Ovary (tissue), 9 donors: ENCODE measurements around the gene PVR. TPM values are rescaled to one million over a fixed set of nuclear protein-coding genes. Genes with fewer than 3 reads are reported as not detected.
"Not testable (repeated sequence)": the region's sequence is repeated elsewhere in the genome, so short reads cannot be mapped to it uniquely, and the experiment has no call there.

Source experiments
- DNase-seq, 5 donors: peaks; one replicate each; pipeline ENCODE4 v3.0.0-alpha.2; 2019 to 2020
- H3K27ac ChIP-seq, 2 donors: fragments of 200-600 bp; one replicate each; pipeline versions ENCODE4 v1.5.1 to v1.8.0; 2019 to 2022
- H3K27me3 ChIP-seq: fragments of 200-600 bp; one replicate; pipeline ENCODE4 v1.8.0; 2022
- H3K36me3 ChIP-seq: fragments of 200-600 bp; sonication (generic); one replicate; pipeline ENCODE4 v1.5.1; 2019
- H3K4me1 ChIP-seq: one replicate; pipeline ENCODE4 v1.8.1; 2013; ENCODE audit warnings: mild to moderate bottlenecking, moderate library complexity; ENCODE audit not compliant: insufficient read depth
- H3K4me3 ChIP-seq: fragments of 200-600 bp; sonication (generic); one replicate; pipeline ENCODE4 v1.5.1; 2017
- H3K9me3 ChIP-seq, 2 donors: fragments of 200-600 bp in 1 of 2; sonication (generic) in 1 of 2; one replicate each; pipeline versions ENCODE4 v1.5.1 to v1.8.1; 2013 to 2019; ENCODE audit warnings: mild to moderate bottlenecking in 1 of 2, moderate library complexity in 1 of 2
- CTCF ChIP-seq, 3 donors: fragments of 450-650 bp in 2 of 3; fragments of 200-600 bp in 1 of 3; IDR thresholded peaks; one replicate each; pipeline versions ENCODE4 v1.5.1 to v1.8.0; 2016 to 2022; ENCODE audit warnings: antibody characterized with exemption in 3 of 3, mild to moderate bottlenecking in 1 of 3
- EP300 ChIP-seq: sonication (generic); formaldehyde crosslinking; IDR thresholded peaks from one replicate; pipeline ENCODE4 v1.6.1; 2017; ENCODE audit warnings: antibody characterized with exemption
- POLR2A ChIP-seq: fragments of 450-650 bp; IDR thresholded peaks from one replicate; pipeline ENCODE4 v1.6.1; 2017; ENCODE audit warnings: antibody characterized with exemption, mild to moderate bottlenecking, moderate library complexity
- WGBS, 3 donors: extraction: QIAGEN DNeasy Blood & Tissue Kit in 1 of 3; methylation state at CpG; one replicate each; pipeline versions ENCODE4 v1.1.5 to v1.1.7; 2013 to 2017; 5-methylcytosine and 5-hydroxymethylcytosine counted together
- intact Hi-C, 4 donors: fragments of 100-400 bp; cut with DNase I; formaldehyde crosslinking; loops; one replicate each; pipeline versions ENCODE4 v1.11.0 to v1.15.1; 2022 to 2023
- polyA plus RNA-seq, 2 donors: library from polyadenylated mRNA; stranded (reverse); fragments of 200-250 nt in 1 of 2; fragments of 350-450 nt in 1 of 2; fragmentation: Illumina TruSeq in 1 of 2; extraction: RNeasy Lipid Tissue Mini Kit (QIAGEN cat#74804) in 1 of 2; gene quantifications; one replicate each; pipeline ENCODE4 v1.2.3, GENCODE V29; 2013 to 2014
- total RNA-seq, 7 donors: library from RNA; depleted of rRNA in 2 of 7; stranded (reverse); fragments of >200 nt in 2 of 7; fragmentation: NEBNext Ultra II Directional in 3 of 7; extraction: Animal tissue kit (Norgen Biotek cat#: 25700) in 3 of 7; gene quantifications; one replicate each; pipeline versions ENCODE4 v1.1.0 to v1.2.4, GENCODE V29; 2016 to 2023
- donor health status: DM: no; HTN: no; CAD: no; lungs with moderate emphysema.
- donor health status: DM: no; HTN: no; CAD: no.
- donor health status: Bipolar disorder and iron deficiency.
- donor health status: DM: yes; HTN: yes; CAD: no.
- donor health status: DM: no; HTN: no; CAD: no.
- donor health status: DM: yes; HTN: yes; CAD: no.

PVR gene
- total and polyA plus RNA-seq, 9 donors, result 14.0 to 33.9 (median 22.5) TPM

- H3K4me3 ChIP-seq, result no peak overlapping the region
- no peak overlapping the region for H3K27ac ChIP-seq
- intact Hi-C loops, result loop anchor here in 1 of 4 donors (10.0 kb wide), 1 partner anchor 92 kb away; the partner anchor contains the start of gene CBLC
- no peaks in the 10 kb centered on the region for H3K9me3 ChIP-seq
- DNase-seq, result no peak
- H3K4me1 ChIP-seq, result peaks cover 3% of the 10 kb centered on the region
- TF ChIP-seq POLR2A (no peak), CTCF (IDR thresholded peaks at IDR 0.05) (no peak), EP300 (no peak)
- no peaks in the 10 kb centered on the region for H3K27me3 ChIP-seq
- H3K36me3 ChIP-seq, result no peaks in the 10 kb centered on the region
- 91 to 95% (median 94%) methylated on average over 2 of the region's 2 CpGs for WGBS, 3 donors
Observed at GRCh38 chr19:44682807-44683206, 39.1 kb downstream of the PVR start.

- Histone ChIP-seq H3K27me3 (no peaks in the 10 kb centered on the region), H3K36me3 (no peaks in the 10 kb centered on the region), H3K27ac (no peak overlapping the region), H3K4me1 (peaks cover 3% of the 10 kb centered on the region), H3K4me3 (no peak overlapping the region), H3K9me3 (no peaks in the 10 kb centered on the region)
- WGBS, 3 donors, result 77 to 85% (median 80%) methylated on average over 5 to 9 of the region's 9 CpGs
- TF ChIP-seq EP300 (no peak), CTCF (IDR thresholded peaks at IDR 0.05) (no peak), POLR2A (no peak)
- DNase-seq, result no peak
- intact Hi-C loops, result loop anchor here in 1 of 4 donors (10.0 kb wide), 1 partner anchor 91 kb away; the partner anchor contains the start of gene CBLC
Observed at GRCh38 chr19:44683434-44684210, 39.9 kb downstream of the PVR start.

- H3K27ac ChIP-seq, H3K4me1 ChIP-seq, H3K36me3 ChIP-seq, DNase-seq, H3K9me3 ChIP-seq, H3K27me3 ChIP-seq, H3K4me3 ChIP-seq: not testable (repeated sequence)
- 87 to 93% (median 90%) methylated on average over 3 of the region's 3 CpGs for WGBS, 3 donors
- intact Hi-C loops, result loop anchor here in 1 of 4 donors (10.0 kb wide), 1 partner anchor 90 kb away; the partner anchor contains the start of gene CBLC
Observed at GRCh38 chr19:44684396-44684795, 40.7 kb downstream of the PVR start.

GRCh38 chr19:44684892-44685863, 41.5 kb downstream of the PVR start:
- H3K27me3 ChIP-seq, result no peaks in the 10 kb centered on the region
- no peaks in the 10 kb centered on the region for H3K9me3 ChIP-seq
- H3K36me3 ChIP-seq, result no peaks in the 10 kb centered on the region
- H3K27ac ChIP-seq, result no peak overlapping the region
- intact Hi-C loops, result loop anchor here in 3 of 4 donors (5.0 to 10.0 kb wide), 2 partner anchors 87 to 90 kb away; partner anchors contain the start of gene CBLC (in 1 of the 3)
- H3K4me1 ChIP-seq, result peaks cover 4% of the 10 kb centered on the region
- WGBS, 3 donors, result 33 to 38% (median 37%) methylated on average over 25 of the region's 25 CpGs
- TF ChIP-seq CTCF (IDR thresholded peaks at IDR 0.05) (no peak), EP300 (no peak), POLR2A (no peak)
- no peak overlapping the region for H3K4me3 ChIP-seq
- peak in 1 of 5 donors; percentile 30 for DNase-seq
